Measurements from ENCODE around the gene SMPD3. TPM values are rescaled to one million over a fixed set of nuclear protein-coding genes. Genes with fewer than 3 reads are reported as not detected.

SMPD3 gene
- total and polyA plus RNA-seq, 2 experiments from 2014 or later = 0.57 to 0.83 TPM

DNA sequence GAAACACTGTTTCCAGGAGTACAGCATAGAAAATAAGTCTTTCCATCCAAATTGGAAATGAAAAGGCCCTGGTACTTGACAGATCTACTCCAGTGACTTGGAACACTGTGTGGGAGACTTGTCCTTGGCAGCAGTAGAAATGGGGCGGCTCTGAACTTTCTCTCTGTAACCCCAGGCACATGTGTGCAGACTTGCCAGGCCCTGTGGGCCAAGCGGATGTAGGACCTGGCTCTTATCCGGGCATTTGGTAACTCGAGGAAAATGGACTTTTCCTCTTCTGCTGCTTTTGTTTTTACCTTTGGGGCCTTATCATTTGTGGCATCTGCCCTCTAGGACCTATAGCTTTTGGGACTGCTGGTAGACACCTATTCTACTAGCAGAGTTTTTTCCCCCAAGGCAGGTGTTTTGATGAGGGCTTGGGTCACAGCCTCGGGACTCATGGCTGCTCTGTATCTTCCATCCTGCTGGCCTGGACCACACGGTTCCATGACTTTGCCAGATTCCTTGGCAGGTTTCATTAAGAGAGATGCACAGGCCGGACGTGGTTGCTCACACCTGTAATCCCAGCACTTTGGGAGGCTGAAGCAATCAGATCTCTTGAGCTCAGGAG is 43.5 kb downstream of the SMPD3 start (continued):
- TF ChIP-seq, protein P1, sequence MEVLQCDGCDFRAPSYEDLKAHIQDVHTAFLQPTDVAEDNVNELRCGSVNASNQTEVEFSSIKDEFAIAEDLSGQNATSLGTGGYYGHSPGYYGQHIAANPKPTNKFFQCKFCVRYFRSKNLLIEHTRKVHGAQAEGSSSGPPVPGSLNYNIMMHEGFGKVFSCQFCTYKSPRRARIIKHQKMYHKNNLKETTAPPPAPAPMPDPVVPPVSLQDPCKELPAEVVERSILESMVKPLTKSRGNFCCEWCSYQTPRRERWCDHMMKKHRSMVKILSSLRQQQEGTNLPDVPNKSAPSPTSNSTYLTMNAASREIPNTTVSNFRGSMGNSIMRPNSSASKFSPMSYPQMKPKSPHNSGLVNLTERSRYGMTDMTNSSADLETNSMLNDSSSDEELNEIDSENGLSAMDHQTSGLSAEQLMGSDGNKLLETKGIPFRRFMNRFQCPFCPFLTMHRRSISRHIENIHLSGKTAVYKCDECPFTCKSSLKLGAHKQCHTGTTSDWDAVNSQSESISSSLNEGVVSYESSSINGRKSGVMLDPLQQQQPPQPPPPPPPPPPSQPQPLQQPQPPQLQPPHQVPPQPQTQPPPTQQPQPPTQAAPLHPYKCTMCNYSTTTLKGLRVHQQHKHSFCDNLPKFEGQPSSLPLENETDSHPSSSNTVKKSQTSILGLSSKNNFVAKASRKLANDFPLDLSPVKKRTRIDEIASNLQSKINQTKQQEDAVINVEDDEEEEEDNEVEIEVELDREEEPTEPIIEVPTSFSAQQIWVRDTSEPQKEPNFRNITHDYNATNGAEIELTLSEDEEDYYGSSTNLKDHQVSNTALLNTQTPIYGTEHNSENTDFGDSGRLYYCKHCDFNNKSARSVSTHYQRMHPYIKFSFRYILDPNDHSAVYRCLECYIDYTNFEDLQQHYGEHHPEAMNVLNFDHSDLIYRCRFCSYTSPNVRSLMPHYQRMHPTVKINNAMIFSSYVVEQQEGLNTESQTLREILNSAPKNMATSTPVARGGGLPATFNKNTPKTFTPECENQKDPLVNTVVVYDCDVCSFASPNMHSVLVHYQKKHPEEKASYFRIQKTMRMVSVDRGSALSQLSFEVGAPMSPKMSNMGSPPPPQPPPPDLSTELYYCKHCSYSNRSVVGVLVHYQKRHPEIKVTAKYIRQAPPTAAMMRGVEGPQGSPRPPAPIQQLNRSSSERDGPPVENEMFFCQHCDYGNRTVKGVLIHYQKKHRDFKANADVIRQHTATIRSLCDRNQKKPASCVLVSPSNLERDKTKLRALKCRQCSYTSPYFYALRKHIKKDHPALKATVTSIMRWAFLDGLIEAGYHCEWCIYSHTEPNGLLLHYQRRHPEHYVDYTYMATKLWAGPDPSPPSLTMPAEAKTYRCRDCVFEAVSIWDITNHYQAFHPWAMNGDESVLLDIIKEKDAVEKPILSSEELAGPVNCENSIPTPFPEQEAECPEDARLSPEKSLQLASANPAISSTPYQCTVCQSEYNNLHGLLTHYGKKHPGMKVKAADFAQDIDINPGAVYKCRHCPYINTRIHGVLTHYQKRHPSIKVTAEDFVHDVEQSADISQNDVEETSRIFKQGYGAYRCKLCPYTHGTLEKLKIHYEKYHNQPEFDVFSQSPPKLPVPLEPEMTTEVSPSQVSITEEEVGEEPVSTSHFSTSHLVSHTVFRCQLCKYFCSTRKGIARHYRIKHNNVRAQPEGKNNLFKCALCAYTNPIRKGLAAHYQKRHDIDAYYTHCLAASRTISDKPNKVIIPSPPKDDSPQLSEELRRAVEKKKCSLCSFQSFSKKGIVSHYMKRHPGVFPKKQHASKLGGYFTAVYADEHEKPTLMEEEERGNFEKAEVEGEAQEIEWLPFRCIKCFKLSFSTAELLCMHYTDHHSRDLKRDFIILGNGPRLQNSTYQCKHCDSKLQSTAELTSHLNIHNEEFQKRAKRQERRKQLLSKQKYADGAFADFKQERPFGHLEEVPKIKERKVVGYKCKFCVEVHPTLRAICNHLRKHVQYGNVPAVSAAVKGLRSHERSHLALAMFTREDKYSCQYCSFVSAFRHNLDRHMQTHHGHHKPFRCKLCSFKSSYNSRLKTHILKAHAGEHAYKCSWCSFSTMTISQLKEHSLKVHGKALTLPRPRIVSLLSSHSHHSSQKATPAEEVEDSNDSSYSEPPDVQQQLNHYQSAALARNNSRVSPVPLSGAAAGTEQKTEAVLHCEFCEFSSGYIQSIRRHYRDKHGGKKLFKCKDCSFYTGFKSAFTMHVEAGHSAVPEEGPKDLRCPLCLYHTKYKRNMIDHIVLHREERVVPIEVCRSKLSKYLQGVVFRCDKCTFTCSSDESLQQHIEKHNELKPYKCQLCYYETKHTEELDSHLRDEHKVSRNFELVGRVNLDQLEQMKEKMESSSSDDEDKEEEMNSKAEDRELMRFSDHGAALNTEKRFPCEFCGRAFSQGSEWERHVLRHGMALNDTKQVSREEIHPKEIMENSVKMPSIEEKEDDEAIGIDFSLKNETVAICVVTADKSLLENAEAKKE (CRISPR knock-in tag; IDR thresholded peaks at IDR 0.05) = no peak
- TF ChIP-seq ZNF331 (CRISPR knock-in tag; IDR thresholded peaks at IDR 0.05; ENCODE audit: low read depth) = no peak
- TF ChIP-seq STAT1 (IDR thresholded peaks at IDR 0.05; ENCODE audit: unreplicated experiment) = no peak
- no peak for TF ChIP-seq EZH2 (IDR thresholded peaks at IDR 0.05; ENCODE audit: low read depth, unreplicated experiment)

DNA sequence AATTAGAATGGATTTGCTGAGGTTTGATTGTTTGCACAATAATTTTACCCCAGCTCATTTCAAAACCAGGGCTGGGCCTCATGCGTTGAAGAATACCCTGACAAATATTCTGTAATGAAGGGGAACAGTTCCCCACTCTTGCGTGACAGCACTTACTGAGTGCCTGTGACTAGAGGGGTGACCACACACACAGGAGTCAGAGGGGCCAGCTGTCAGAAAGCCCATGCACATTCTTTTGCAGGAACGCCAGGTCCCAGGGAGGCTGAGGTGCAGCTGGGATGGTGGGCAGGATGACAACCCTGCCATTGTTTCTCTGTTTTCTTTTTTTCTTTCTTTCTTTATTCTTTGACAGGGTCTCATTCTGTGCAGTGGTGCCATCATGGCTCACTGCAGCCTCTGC is 44.6 kb downstream of the SMPD3 start:
- Histone ChIP-seq H3K4me1 (ENCODE audit: insufficient read depth) (peaks cover 9% of the 10 kb centered on the region), H3K4me3 (no peak overlapping the region), H3K4me2 (no peak overlapping the region), H3K36me3 (ENCODE audit: insufficient read depth) (no peaks in the 10 kb centered on the region), H3F3A (replicated peaks; ENCODE audit: low read depth) (no peaks in the 10 kb centered on the region), H4K20me1 (replicated peaks; ENCODE audit: insufficient read depth) (no peaks in the 10 kb centered on the region), H3K79me2 (replicated peaks; ENCODE audit: insufficient read depth) (no peaks in the 10 kb centered on the region), H3K9me2 (ENCODE audit: insufficient read depth) (no peaks in the 10 kb centered on the region), H3K27me3 (ENCODE audit: insufficient read depth) (no peaks in the 10 kb centered on the region), H3K27ac (ENCODE audit: low read depth) (no peak overlapping the region), H2AFZ (no peak overlapping the region)
- Mint-ChIP-seq H3K27ac (no peak overlapping the region), H3K9me3 (no peaks in the 10 kb centered on the region), H3K27me3 (ENCODE audit: insufficient read depth, low read depth, poor library complexity) (no peaks in the 10 kb centered on the region), H3K36me3 (ENCODE audit: low read depth) (no peaks in the 10 kb centered on the region), H3K4me3 (no peak overlapping the region), H3K4me1 (peaks cover 18% of the 10 kb centered on the region)
- no peak for DNase-seq (ENCODE audit: low spot score)
- ATAC-seq = no peak
- no peak for TF ChIP-seq CREB1 (CRISPR knock-in tag; IDR thresholded peaks at IDR 0.05; ENCODE audit: low read depth)
- TF ChIP-seq, protein P2, sequence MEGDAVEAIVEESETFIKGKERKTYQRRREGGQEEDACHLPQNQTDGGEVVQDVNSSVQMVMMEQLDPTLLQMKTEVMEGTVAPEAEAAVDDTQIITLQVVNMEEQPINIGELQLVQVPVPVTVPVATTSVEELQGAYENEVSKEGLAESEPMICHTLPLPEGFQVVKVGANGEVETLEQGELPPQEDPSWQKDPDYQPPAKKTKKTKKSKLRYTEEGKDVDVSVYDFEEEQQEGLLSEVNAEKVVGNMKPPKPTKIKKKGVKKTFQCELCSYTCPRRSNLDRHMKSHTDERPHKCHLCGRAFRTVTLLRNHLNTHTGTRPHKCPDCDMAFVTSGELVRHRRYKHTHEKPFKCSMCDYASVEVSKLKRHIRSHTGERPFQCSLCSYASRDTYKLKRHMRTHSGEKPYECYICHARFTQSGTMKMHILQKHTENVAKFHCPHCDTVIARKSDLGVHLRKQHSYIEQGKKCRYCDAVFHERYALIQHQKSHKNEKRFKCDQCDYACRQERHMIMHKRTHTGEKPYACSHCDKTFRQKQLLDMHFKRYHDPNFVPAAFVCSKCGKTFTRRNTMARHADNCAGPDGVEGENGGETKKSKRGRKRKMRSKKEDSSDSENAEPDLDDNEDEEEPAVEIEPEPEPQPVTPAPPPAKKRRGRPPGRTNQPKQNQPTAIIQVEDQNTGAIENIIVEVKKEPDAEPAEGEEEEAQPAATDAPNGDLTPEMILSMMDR (conservative IDR thresholded peaks at IDR 0.05; ENCODE audit: low read depth in 2 of 2) = no peak
- no peak for TF ChIP-seq EZH2 (IDR thresholded peaks at IDR 0.05; ENCODE audit: low read depth, unreplicated experiment)
- TF ChIP-seq STAT1 (IDR thresholded peaks at IDR 0.05; ENCODE audit: unreplicated experiment) = no peak
- TF ChIP-seq ZNF331 (CRISPR knock-in tag; IDR thresholded peaks at IDR 0.05; ENCODE audit: low read depth) = no peak
